Muscle layer of colon (tissue), 2 donors: ENCODE results near the gene GLOD5.

Experiments
- H3K27ac ChIP-seq: one replicate; pipeline ENCODE4 v1.7.0; 2013; ENCODE audit warnings: low read depth, mild to moderate bottlenecking, low read length, moderate library complexity
- H3K27me3 ChIP-seq, 2 donors: one replicate each; pipeline ENCODE4 v1.7.0; 2013; ENCODE audit warnings: low read length in 2 of 2, mild to moderate bottlenecking in 2 of 2; ENCODE audit not compliant: insufficient read depth in 2 of 2, control insufficient read depth in 1 of 2
- H3K36me3 ChIP-seq: one replicate; pipeline ENCODE4 v1.7.0; 2013; ENCODE audit warnings: mild to moderate bottlenecking, low read length; ENCODE audit not compliant: insufficient read depth
- H3K4me1 ChIP-seq: one replicate; pipeline ENCODE4 v1.7.0; 2013; ENCODE audit warnings: mild to moderate bottlenecking, low read length; ENCODE audit not compliant: insufficient read depth
- H3K4me3 ChIP-seq, 2 donors: one replicate each; pipeline ENCODE4 v1.7.0; 2013; ENCODE audit warnings: low read length in 2 of 2, low read depth in 1 of 2, mild to moderate bottlenecking in 1 of 2, moderate library complexity in 1 of 2
- H3K9ac ChIP-seq: one replicate; pipeline ENCODE4 v1.7.0; 2013; ENCODE audit warnings: low read length
- H3K9me3 ChIP-seq: one replicate; pipeline ENCODE4 v1.7.0; 2013; ENCODE audit warnings: mild to moderate bottlenecking, low read length
- donor health status: abdominal sarcoma.
- donor health status: Adenocarcinoma of cecum.

The GLOD5 gene

GRCh38 chrX:48786825-48787504 lies 25.4 kb downstream of the GLOD5 start:
- Histone ChIP-seq H3K27me3 (peaks cover 0 to 19% of the 10 kb centered on the region in 2 donors), H3K4me1 (no peaks in the 10 kb centered on the region), H3K4me3 (no peak overlapping the region), H3K9me3 (no peaks in the 10 kb centered on the region), H3K36me3 (no peaks in the 10 kb centered on the region), H3K9ac (no peak overlapping the region), H3K27ac (no peak overlapping the region)

- H3K27me3 ChIP-seq = peaks cover 0 to 19% of the 10 kb centered on the region in 2 donors
- no peak overlapping the region for H3K4me3 ChIP-seq
- no peaks in the 10 kb centered on the region for H3K4me1 ChIP-seq
- H3K9me3 ChIP-seq = no peaks in the 10 kb centered on the region
- no peak overlapping the region for H3K9ac ChIP-seq
- H3K36me3 ChIP-seq = no peaks in the 10 kb centered on the region
- H3K27ac ChIP-seq = no peak overlapping the region
These were observed 26.2 kb downstream of the GLOD5 start for GRCh38 chrX:48787505-48788443.

- Histone ChIP-seq H3K4me1 (no peaks in the 10 kb centered on the region), H3K27me3 (peaks cover 0 to 19% of the 10 kb centered on the region in 2 donors), H3K4me3 (no peak overlapping the region), H3K9me3 (no peaks in the 10 kb centered on the region), H3K36me3 (no peaks in the 10 kb centered on the region), H3K9ac (no peak overlapping the region), H3K27ac (no peak overlapping the region)
These were observed 28.0 kb downstream of the GLOD5 start for GRCh38 chrX:48789366-48790220.

- H3K27me3 ChIP-seq = peaks cover 0 to 19% of the 10 kb centered on the region in 2 donors
- H3K4me1 ChIP-seq = no peaks in the 10 kb centered on the region
- no peaks in the 10 kb centered on the region for H3K9me3 ChIP-seq
- no peak overlapping the region for H3K9ac ChIP-seq
- no peak overlapping the region for H3K27ac ChIP-seq
- H3K36me3 ChIP-seq = no peaks in the 10 kb centered on the region
- H3K4me3 ChIP-seq = no peak overlapping the region
These were observed 28.9 kb downstream of the GLOD5 start for GRCh38 chrX:48790477-48790876.

- H3K9ac ChIP-seq = no peak overlapping the region
- H3K27me3 ChIP-seq = peaks cover 6 to 14% of the 10 kb centered on the region in 2 donors
- no peaks in the 10 kb centered on the region for H3K9me3 ChIP-seq
- H3K27ac ChIP-seq = no peak overlapping the region
- H3K4me1 ChIP-seq = no peaks in the 10 kb centered on the region
- H3K4me3 ChIP-seq = no peak overlapping the region
- H3K36me3 ChIP-seq = no peaks in the 10 kb centered on the region
These were observed 29.7 kb downstream of the GLOD5 start for GRCh38 chrX:48791063-48791820.

GRCh38 chrX:48792219-48792618 lies 30.7 kb downstream of the GLOD5 start:
- Histone ChIP-seq H3K27me3 (peaks cover 6 to 8% of the 10 kb centered on the region in 2 donors), H3K4me3 (no peak overlapping the region), H3K27ac (no peak overlapping the region), H3K9me3 (no peaks in the 10 kb centered on the region), H3K4me1 (no peaks in the 10 kb centered on the region), H3K36me3 (no peaks in the 10 kb centered on the region), H3K9ac (no peak overlapping the region)

- Histone ChIP-seq H3K36me3 (no peaks in the 10 kb centered on the region), H3K9ac (no peak overlapping the region), H3K4me1 (no peaks in the 10 kb centered on the region), H3K9me3 (no peaks in the 10 kb centered on the region), H3K27me3 (peaks cover 4 to 6% of the 10 kb centered on the region in 2 donors), H3K27ac (no peak overlapping the region), H3K4me3 (no peak overlapping the region)
These were observed 32.4 kb downstream of the GLOD5 start for GRCh38 chrX:48793935-48794334.

GRCh38 chrX:48794340-48794910 lies 32.9 kb downstream of the GLOD5 start:
- H3K27ac ChIP-seq = no peak overlapping the region
- no peak overlapping the region for H3K9ac ChIP-seq
- no peak overlapping the region for H3K4me3 ChIP-seq
- H3K9me3 ChIP-seq = no peaks in the 10 kb centered on the region
- H3K27me3 ChIP-seq = peaks cover 3 to 6% of the 10 kb centered on the region in 2 donors
- no peaks in the 10 kb centered on the region for H3K4me1 ChIP-seq
- H3K36me3 ChIP-seq = no peaks in the 10 kb centered on the region

GRCh38 chrX:48794911-48795515 lies 33.5 kb downstream of the GLOD5 start:
- Histone ChIP-seq H3K4me1 (no peaks in the 10 kb centered on the region), H3K9me3 (no peaks in the 10 kb centered on the region), H3K27me3 (peaks cover 0 to 6% of the 10 kb centered on the region in 2 donors), H3K27ac (no peak overlapping the region), H3K36me3 (no peaks in the 10 kb centered on the region), H3K4me3 (no peak overlapping the region), H3K9ac (no peak overlapping the region)

GRCh38 chrX:48798318-48798717 lies 36.8 kb downstream of the GLOD5 start:
- no peak overlapping the region for H3K4me3 ChIP-seq
- H3K36me3 ChIP-seq = no peaks in the 10 kb centered on the region
- H3K27ac ChIP-seq = no peak overlapping the region
- H3K9me3 ChIP-seq = no peaks in the 10 kb centered on the region
- no peak overlapping the region for H3K9ac ChIP-seq
- peaks cover 0 to 6% of the 10 kb centered on the region in 2 donors for H3K27me3 ChIP-seq
- H3K4me1 ChIP-seq = no peaks in the 10 kb centered on the region
